OCI-LY3 (cell line): ENCODE data around the gene OGA.

ENCODE experiments used
- EZH2phosphoT487 ChIP-seq: fragments of 200-600 bp; shearing (Covaris generic); IDR thresholded peaks from 2 replicates; pipeline ENCODE4 v1.6.1; 2018; ENCODE audit warnings: antibody characterized with exemption, mixed run types, low read depth
- TF ChIP-seq, protein P1 (sequence below): fragments of 200-600, 300-600 bp; sonication (generic); IDR thresholded peaks from 2 replicates; pipeline ENCODE4 v1.5.1; 2014; ENCODE audit warnings: antibody characterized with exemption, low read length, low read depth

DNA sequence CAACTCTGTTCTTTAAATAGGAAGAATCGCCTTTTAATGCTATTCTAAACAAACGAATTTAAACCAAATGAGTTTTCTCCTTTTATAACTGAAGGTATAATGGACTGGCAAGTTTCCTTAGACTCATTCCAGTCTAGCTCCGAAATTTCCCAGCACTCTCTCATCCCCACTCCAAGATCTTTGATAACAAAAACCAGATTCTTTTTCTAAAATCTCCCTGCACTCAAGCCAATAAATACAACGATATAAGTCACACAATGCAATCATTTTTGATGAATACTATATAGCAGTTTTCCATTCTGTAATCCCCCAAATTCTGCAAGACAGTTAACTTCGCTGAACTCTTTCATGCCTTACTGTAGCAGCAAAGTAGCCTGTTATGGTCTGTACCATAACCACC lies 1.9 kb downstream of the OGA start:
- no peak for TF ChIP-seq EZH2phosphoT487
- TF ChIP-seq, protein P1, sequence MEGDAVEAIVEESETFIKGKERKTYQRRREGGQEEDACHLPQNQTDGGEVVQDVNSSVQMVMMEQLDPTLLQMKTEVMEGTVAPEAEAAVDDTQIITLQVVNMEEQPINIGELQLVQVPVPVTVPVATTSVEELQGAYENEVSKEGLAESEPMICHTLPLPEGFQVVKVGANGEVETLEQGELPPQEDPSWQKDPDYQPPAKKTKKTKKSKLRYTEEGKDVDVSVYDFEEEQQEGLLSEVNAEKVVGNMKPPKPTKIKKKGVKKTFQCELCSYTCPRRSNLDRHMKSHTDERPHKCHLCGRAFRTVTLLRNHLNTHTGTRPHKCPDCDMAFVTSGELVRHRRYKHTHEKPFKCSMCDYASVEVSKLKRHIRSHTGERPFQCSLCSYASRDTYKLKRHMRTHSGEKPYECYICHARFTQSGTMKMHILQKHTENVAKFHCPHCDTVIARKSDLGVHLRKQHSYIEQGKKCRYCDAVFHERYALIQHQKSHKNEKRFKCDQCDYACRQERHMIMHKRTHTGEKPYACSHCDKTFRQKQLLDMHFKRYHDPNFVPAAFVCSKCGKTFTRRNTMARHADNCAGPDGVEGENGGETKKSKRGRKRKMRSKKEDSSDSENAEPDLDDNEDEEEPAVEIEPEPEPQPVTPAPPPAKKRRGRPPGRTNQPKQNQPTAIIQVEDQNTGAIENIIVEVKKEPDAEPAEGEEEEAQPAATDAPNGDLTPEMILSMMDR: no peak
